Panc1 (cell line): ENCODE results near the gene ITFG1.

Experiments used
- POLR2AphosphoS5 ChIP-seq: IDR thresholded peaks from 2 replicates; pipeline ENCODE4 v1.6.1; 2012; ENCODE audit warnings: mild to moderate bottlenecking, low read depth, low read length, moderate library complexity
- REST ChIP-seq, 2 experiments: IDR thresholded peaks; 2 replicates each; pipeline ENCODE4 v1.6.1; 2011 to 2012; ENCODE audit warnings: low read depth in 2 of 2, control low read depth in 1 of 2, low read length in 1 of 2, mild to moderate bottlenecking in 1 of 2, moderate library complexity in 1 of 2; ENCODE audit not compliant: insufficient read depth in 1 of 2
- SIN3A ChIP-seq: IDR thresholded peaks from 2 replicates; pipeline ENCODE4 v1.6.1; 2012; ENCODE audit warnings: low read depth, mild to moderate bottlenecking, low read length, moderate library complexity, borderline replicate concordance; ENCODE audit not compliant: insufficient read depth
- TF ChIP-seq, protein P1 (sequence below): fragments of 450-650 bp; IDR thresholded peaks from 2 replicates; pipeline ENCODE4 v1.5.1; 2017; ENCODE audit warnings: mild to moderate bottlenecking

DNA sequence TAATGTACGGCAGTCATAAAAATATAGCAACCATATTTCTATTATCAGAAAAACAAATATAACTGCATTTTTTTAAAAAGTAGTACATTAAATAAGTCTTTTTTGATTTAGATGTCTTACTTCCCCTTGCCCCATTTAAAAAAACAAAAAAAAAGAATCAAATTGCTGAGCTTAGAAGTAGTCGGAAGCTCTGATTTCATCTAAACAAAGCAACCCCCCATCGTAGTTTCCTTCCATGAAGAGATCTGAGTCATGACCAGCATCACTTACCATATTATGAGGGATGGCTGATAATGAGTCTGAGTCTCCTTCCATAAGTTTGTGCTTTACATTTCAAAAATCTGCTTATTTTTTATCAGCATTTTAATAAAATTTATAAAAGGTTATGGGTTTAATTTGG lies 86.2 kb downstream of the ITFG1 start:
- TF ChIP-seq, protein P1, sequence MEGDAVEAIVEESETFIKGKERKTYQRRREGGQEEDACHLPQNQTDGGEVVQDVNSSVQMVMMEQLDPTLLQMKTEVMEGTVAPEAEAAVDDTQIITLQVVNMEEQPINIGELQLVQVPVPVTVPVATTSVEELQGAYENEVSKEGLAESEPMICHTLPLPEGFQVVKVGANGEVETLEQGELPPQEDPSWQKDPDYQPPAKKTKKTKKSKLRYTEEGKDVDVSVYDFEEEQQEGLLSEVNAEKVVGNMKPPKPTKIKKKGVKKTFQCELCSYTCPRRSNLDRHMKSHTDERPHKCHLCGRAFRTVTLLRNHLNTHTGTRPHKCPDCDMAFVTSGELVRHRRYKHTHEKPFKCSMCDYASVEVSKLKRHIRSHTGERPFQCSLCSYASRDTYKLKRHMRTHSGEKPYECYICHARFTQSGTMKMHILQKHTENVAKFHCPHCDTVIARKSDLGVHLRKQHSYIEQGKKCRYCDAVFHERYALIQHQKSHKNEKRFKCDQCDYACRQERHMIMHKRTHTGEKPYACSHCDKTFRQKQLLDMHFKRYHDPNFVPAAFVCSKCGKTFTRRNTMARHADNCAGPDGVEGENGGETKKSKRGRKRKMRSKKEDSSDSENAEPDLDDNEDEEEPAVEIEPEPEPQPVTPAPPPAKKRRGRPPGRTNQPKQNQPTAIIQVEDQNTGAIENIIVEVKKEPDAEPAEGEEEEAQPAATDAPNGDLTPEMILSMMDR = no peak
- TF ChIP-seq SIN3A = no peak
- TF ChIP-seq POLR2AphosphoS5 = no peak
- no peak for TF ChIP-seq REST (IDR thresholded peaks at IDR 0.05; ENCODE audit: insufficient read depth in 1 of 2, low read depth in 2 of 2, low read length in 1 of 2)
